ENCODE measurements around the gene ATG9B. TPM values are rescaled to one million over a fixed set of nuclear protein-coding genes. Genes with fewer than 3 reads are reported as not detected.
A peak's percentile ranks its signal among the peaks of the same experiment; 100 is the strongest.

Gene ATG9B
- polyA plus RNA-seq, 1 experiment = 0.15 TPM

DNA sequence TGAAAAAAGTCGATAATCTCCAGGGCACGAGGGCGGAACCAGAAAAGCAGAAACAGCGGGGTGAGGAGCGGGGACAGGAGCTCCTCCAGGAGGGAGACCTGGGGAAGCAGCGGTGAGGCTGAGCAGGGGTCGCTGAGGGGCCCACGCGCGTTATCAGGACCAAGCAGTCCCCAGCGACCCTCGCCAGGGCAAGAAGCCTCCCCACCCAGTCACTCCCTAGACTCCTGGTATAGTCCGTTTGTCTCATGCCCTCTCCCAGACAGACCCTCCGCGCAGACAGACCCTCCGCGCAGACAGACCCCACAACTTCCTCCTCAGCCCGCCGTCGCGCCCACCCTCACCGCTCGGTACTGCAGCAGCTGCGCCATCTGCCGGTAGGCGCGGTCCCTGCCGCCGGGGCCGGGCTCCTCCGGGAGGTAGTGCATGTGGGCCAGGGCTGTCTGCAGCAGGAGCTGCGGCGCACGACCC lies 6.3 kb downstream of the ATG9B start:
- Histone ChIP-seq H3K4me3 (ENCODE audit: low read depth, low read length) (peak overlapping the region; percentile 14; the same call in 1 of the 2 replicates), H3K27me3 (ENCODE audit: control insufficient read depth, insufficient read depth, low read length) (peaks cover 27% of the 10 kb centered on the region), H3K36me3 (ENCODE audit: control insufficient read depth, insufficient read depth, low read length) (no peaks in the 10 kb centered on the region)
- POLR2A ChIA-PET = no interaction called here
- TF ChIP-seq CTCF (IDR thresholded peaks at IDR 0.05; ENCODE audit: insufficient read depth, low read depth, low read length) = peak; percentile 98
- CTCF ChIA-PET = interaction anchor here (0.6 to 6.7 kb wide), 30 partner anchors 9 to 560 kb away, joined by 3 to 58 read pairs (median 5); partner anchors contain the start of genes ABCB8, AGAP3 and TMUB1
- no peak for DNase-seq (ENCODE audit: low read depth)

DNA sequence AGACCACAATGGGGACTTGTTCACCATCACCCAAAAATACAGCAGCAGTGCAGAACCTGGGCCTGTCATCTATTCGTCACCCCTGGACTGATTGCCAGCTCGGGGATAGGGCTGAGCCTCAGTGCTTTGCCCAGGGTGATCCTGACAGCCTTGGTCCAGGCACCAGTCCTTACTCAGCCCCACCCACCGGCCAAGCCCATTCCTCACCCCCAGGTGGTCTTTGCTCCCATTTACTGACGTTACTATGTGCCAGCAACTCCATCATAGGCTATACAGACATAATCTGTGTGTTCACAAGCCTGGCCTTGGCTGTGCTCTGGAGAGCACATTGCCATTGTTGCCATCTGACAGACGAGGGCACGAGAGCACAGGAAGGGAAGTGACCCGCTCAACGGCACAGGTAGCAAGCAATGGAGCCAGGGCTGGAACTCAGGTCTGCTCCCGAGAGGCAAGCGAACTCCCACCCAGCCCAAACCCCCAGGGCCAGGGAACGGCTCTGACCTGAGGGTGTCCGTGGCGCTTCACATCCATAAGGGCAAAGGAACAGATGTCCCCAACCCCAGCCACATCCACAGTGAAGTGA lies 6.8 kb downstream of the ATG9B start:
- POLR2A ChIA-PET = no interaction called here
- no peak overlapping the region for H3K4me3 ChIP-seq (ENCODE audit: low read depth, low read length)
- no peak for DNase-seq (ENCODE audit: low read depth)
- CTCF ChIA-PET = interaction anchor here (0.9 to 6.7 kb wide), 22 partner anchors 8 to 119 kb away, joined by 3 to 58 read pairs (median 6); partner anchors contain the start of genes ABCB8 and TMUB1
- no peaks in the 10 kb centered on the region for H3K36me3 ChIP-seq (ENCODE audit: control insufficient read depth, insufficient read depth, low read length)
- no peak for TF ChIP-seq CTCF (IDR thresholded peaks at IDR 0.05; ENCODE audit: insufficient read depth, low read depth, low read length)
- H3K27me3 ChIP-seq (ENCODE audit: control insufficient read depth, insufficient read depth, low read length) = peaks cover 27% of the 10 kb centered on the region

DNA sequence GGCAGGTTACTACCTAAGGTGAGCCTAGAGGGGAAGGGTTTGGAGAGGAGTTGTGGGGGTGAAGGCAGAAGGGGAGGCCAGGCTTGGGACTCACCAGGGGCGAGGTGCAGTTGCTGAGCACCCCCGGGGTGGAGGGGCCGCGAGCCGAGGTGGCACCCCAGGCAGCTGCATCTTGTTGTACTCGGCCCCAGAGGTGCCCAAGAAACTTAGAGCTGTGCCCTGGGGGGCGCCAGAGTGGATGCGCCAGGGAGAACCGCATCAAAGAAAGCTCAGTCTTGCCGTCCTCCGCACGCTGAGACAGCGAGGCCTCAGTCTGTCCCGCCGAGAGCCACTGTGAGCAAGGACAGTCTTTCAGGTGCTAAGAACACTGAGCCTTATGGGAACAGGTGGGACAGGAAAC lies 7.4 kb downstream of the ATG9B start:
- POLR2A ChIA-PET = no interaction called here
- no peaks in the 10 kb centered on the region for H3K36me3 ChIP-seq (ENCODE audit: control insufficient read depth, insufficient read depth, low read length)
- CTCF ChIA-PET = interaction anchor here (1.1 to 6.7 kb wide), 3 partner anchors 8 to 119 kb away, joined by 5 to 58 read pairs (median 11); no protein-coding TSS in a partner anchor
- no peak overlapping the region for H3K4me3 ChIP-seq (ENCODE audit: low read depth, low read length)
- DNase-seq (ENCODE audit: low read depth) = no peak
- peaks cover 27% of the 10 kb centered on the region for H3K27me3 ChIP-seq (ENCODE audit: control insufficient read depth, insufficient read depth, low read length)
- no peak for TF ChIP-seq CTCF (IDR thresholded peaks at IDR 0.05; ENCODE audit: insufficient read depth, low read depth, low read length)

DNA sequence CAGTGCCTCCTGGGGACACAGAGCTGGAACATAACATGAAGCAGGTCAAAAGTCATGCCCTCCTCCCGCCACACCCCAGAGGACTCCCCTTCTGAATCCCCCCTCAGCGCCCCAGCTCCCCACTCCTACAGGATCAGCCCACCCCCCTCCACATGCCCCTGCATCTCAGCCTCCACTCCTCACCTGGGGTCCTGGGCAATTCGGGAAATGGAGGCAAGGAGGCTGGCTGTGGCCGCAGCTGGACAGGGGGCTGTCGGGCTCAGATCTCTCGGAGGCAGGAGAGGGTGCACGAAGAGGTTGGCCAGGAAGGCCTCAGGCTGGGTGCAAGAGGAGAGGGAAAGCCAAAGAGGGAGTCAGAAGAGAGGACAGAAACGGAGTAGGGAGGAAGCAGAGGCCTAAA lies 7.8 kb downstream of the ATG9B start:
- DNase-seq (ENCODE audit: low read depth) = no peak
- no peak overlapping the region for H3K4me3 ChIP-seq (ENCODE audit: low read depth, low read length)
- H3K36me3 ChIP-seq (ENCODE audit: control insufficient read depth, insufficient read depth, low read length) = no peaks in the 10 kb centered on the region
- ChIA-PET CTCF (interaction anchor here (0.9 to 6.7 kb wide), 2 partner anchors 7 to 9 kb away, joined by 3 to 58 read pairs; no protein-coding TSS in a partner anchor), POLR2A (no interaction called here)
- peaks cover 27% of the 10 kb centered on the region for H3K27me3 ChIP-seq (ENCODE audit: control insufficient read depth, insufficient read depth, low read length)
- no peak for TF ChIP-seq CTCF (IDR thresholded peaks at IDR 0.05; ENCODE audit: insufficient read depth, low read depth, low read length)

GRCh38 chr7:151015967-151016366 lies 8.3 kb downstream of the ATG9B start:
- H3K36me3 ChIP-seq (ENCODE audit: control insufficient read depth, insufficient read depth, low read length) = no peaks in the 10 kb centered on the region
- ChIA-PET CTCF (interaction anchor here (0.9 kb wide), 1 partner anchor 10 kb away, joined by 3 read pairs; no protein-coding TSS in a partner anchor), POLR2A (no interaction called here)
- no peak for DNase-seq (ENCODE audit: low read depth)
- TF ChIP-seq CTCF (IDR thresholded peaks at IDR 0.05; ENCODE audit: insufficient read depth, low read depth, low read length) = no peak
- peaks cover 25% of the 10 kb centered on the region for H3K27me3 ChIP-seq (ENCODE audit: control insufficient read depth, insufficient read depth, low read length)
- H3K4me3 ChIP-seq (ENCODE audit: low read depth, low read length) = no peak overlapping the region

Data from BJ (cell line).